Measurements from ENCODE around the gene PCP2.

- no peak for TF ChIP-seq EP300 (IDR thresholded peaks at IDR 0.05; ENCODE audit: borderline replicate concordance)
- no peak for TF ChIP-seq NFIC (IDR thresholded peaks at IDR 0.05)
- no peak for TF ChIP-seq CEBPB (IDR thresholded peaks at IDR 0.05)
- TF ChIP-seq REST (IDR thresholded peaks at IDR 0.05; ENCODE audit: low read depth) = no peak
- TF ChIP-seq EGR1 (IDR thresholded peaks at IDR 0.05) = no peak
- TF ChIP-seq USF1 (IDR thresholded peaks at IDR 0.05) = no peak
- TF ChIP-seq RAD21 (IDR thresholded peaks at IDR 0.05; ENCODE audit: low read depth) = no peak
- no peak for TF ChIP-seq ZBTB7A (IDR thresholded peaks at IDR 0.05; ENCODE audit: low read depth)
- no peak for TF ChIP-seq FOXM1 (IDR thresholded peaks at IDR 0.05; ENCODE audit: borderline replicate concordance, low read depth)
- TF ChIP-seq CREB1 (IDR thresholded peaks at IDR 0.05; ENCODE audit: low read depth) = no peak
Observed at GRCh38 chr19:7620442-7621412, 12.8 kb downstream of the PCP2 start.

All from Ishikawa (cell line).